ENCODE results near the gene MAMSTR.

- TF ChIP-seq CTCF (IDR thresholded peaks at IDR 0.05; ENCODE audit: low read depth, low read length, poor library complexity, severe bottlenecking): no peak
- TF ChIP-seq EZH2phosphoT487 (IDR thresholded peaks at IDR 0.05; ENCODE audit: borderline replicate concordance, low read length): no peak
Observed at GRCh38 chr19:48737360-48737998, 18.0 kb upstream of the MAMSTR start.

Data from DOHH2 (cell line).